Measurements from ENCODE around the gene KCNK15.

DNA sequence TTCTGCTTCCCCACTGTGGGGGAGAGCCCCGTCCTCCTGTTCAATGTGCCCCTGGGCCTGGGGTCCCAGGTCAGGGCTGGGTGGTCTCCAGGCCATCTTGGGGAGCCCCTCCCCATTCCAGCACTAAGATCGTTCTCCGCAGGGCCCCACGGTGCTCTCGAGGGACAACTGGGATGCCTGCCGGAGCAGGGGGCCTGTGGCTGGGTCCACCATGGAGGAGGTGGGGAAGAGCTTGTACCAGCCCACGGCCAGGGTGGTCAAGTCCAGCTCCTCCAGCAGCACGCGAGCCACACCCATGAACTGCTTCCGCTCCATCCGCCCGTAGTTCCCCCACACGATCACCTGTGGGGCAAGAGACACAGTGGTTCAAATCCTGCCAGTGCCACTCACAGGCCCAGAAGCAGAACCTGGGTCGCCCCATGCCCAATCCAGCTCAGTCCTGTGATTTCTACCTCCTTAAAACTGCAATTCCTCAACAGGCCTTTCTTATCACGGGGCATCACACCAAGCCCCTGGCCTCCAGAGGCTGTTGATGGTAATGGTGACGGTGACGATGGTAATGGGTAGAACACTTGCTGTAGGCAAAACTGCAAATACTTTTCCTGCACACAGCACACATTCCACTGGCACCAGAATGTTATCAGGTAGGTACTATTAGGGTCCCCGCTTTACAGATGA is 10.5 kb downstream of the KCNK15 start:
- no peak for TF ChIP-seq POLR2A (IDR thresholded peaks at IDR 0.05)
- TF ChIP-seq, protein P1, sequence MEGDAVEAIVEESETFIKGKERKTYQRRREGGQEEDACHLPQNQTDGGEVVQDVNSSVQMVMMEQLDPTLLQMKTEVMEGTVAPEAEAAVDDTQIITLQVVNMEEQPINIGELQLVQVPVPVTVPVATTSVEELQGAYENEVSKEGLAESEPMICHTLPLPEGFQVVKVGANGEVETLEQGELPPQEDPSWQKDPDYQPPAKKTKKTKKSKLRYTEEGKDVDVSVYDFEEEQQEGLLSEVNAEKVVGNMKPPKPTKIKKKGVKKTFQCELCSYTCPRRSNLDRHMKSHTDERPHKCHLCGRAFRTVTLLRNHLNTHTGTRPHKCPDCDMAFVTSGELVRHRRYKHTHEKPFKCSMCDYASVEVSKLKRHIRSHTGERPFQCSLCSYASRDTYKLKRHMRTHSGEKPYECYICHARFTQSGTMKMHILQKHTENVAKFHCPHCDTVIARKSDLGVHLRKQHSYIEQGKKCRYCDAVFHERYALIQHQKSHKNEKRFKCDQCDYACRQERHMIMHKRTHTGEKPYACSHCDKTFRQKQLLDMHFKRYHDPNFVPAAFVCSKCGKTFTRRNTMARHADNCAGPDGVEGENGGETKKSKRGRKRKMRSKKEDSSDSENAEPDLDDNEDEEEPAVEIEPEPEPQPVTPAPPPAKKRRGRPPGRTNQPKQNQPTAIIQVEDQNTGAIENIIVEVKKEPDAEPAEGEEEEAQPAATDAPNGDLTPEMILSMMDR (IDR thresholded peaks at IDR 0.05): no peak
